KMS-11 (cell line): ENCODE data around the gene NTRK3.

Experiments used
- H2AFZ ChIP-seq: fragments of 200-600 bp; sonication (generic); 2 replicates; pipeline ENCODE4 v1.6.1; 2016; ENCODE audit warnings: antibody characterized with exemption, mixed run types, low read depth
- H3K27ac ChIP-seq: fragments of 200-600 bp; sonication (generic); 2 replicates; pipeline ENCODE4 v1.6.1; 2016; ENCODE audit warnings: mild to moderate bottlenecking, mixed run types
- H3K27me3 ChIP-seq: fragments of 200-600 bp; sonication (generic); 2 replicates; pipeline ENCODE4 v1.6.1; 2017; ENCODE audit warnings: mild to moderate bottlenecking, low read depth, mixed run types, moderate library complexity; ENCODE audit not compliant: insufficient read depth
- H3K36me3 ChIP-seq: fragments of 200-600 bp; sonication (generic); 2 replicates; pipeline ENCODE4 v1.6.1; 2017; ENCODE audit warnings: mild to moderate bottlenecking, mixed run types; ENCODE audit not compliant: insufficient read depth
- H3K4me1 ChIP-seq: fragments of 200-600 bp; sonication (generic); 2 replicates; pipeline ENCODE4 v1.6.1; 2016; ENCODE audit warnings: mild to moderate bottlenecking, low read depth, mixed run types; ENCODE audit not compliant: poor library complexity, severe bottlenecking
- H3K4me2 ChIP-seq: fragments of 200-600 bp; sonication (generic); 2 replicates; pipeline ENCODE4 v1.7.0; 2016; ENCODE audit warnings: mild to moderate bottlenecking, mixed run types
- H3K4me3 ChIP-seq: fragments of 200-600 bp; sonication (generic); IDR thresholded peaks from 2 replicates; pipeline ENCODE4 v1.6.1; 2017; ENCODE audit warnings: low read depth, low read length, mixed read lengths; ENCODE audit not compliant: insufficient read depth
- H3K79me2 ChIP-seq: fragments of 200-600 bp; sonication (generic); 2 replicates; pipeline ENCODE4 v1.6.1; 2016; ENCODE audit warnings: low read depth, mixed run types; ENCODE audit not compliant: insufficient read depth
- H3K9ac ChIP-seq: fragments of 200-600 bp; sonication (generic); 2 replicates; pipeline ENCODE4 v1.6.1; 2016; ENCODE audit warnings: mild to moderate bottlenecking, mixed run types
- H4K20me1 ChIP-seq: fragments of 200-600 bp; sonication (generic); 2 replicates; pipeline ENCODE4 v1.6.1; 2016; ENCODE audit warnings: mild to moderate bottlenecking, mixed run types; ENCODE audit not compliant: insufficient read depth
- CTCF ChIP-seq: fragments of 200-600 bp; sonication (generic); conservative IDR thresholded peaks from 2 replicates; pipeline ENCODE4 v1.6.1; 2017; ENCODE audit warnings: low read depth, mild to moderate bottlenecking, antibody characterized with exemption, low read length, moderate library complexity, mixed read lengths

The NTRK3 gene

GRCh38 chr15:87902772-87903426 lies 353.6 kb downstream of the NTRK3 start:
- Histone ChIP-seq H3K4me1 (no peaks in the 10 kb centered on the region), H4K20me1 (no peaks in the 10 kb centered on the region), H3K4me2 (no peak overlapping the region), H3K9ac (no peak overlapping the region), H3K27ac (no peak overlapping the region), H3K36me3 (no peaks in the 10 kb centered on the region), H2AFZ (no peak overlapping the region), H3K79me2 (no peaks in the 10 kb centered on the region), H3K4me3 (no peak overlapping the region), H3K27me3 (no peaks in the 10 kb centered on the region)
- no peak for TF ChIP-seq CTCF

- Histone ChIP-seq H3K36me3 (no peaks in the 10 kb centered on the region), H3K9ac (no peak overlapping the region), H3K27me3 (no peaks in the 10 kb centered on the region), H3K4me3 (no peak overlapping the region), H2AFZ (no peak overlapping the region), H4K20me1 (no peaks in the 10 kb centered on the region), H3K4me1 (no peaks in the 10 kb centered on the region), H3K27ac (no peak overlapping the region), H3K4me2 (no peak overlapping the region), H3K79me2 (no peaks in the 10 kb centered on the region)
- TF ChIP-seq CTCF = no peak
Measured at GRCh38 chr15:87901926-87902690, 354.4 kb downstream of the NTRK3 start.

GRCh38 chr15:87901008-87901407 lies 355.5 kb downstream of the NTRK3 start:
- H4K20me1 ChIP-seq = no peaks in the 10 kb centered on the region
- H3K4me2 ChIP-seq = no peak overlapping the region
- no peak overlapping the region for H2AFZ ChIP-seq
- H3K4me1 ChIP-seq = no peaks in the 10 kb centered on the region
- no peak overlapping the region for H3K4me3 ChIP-seq
- no peaks in the 10 kb centered on the region for H3K36me3 ChIP-seq
- H3K9ac ChIP-seq = no peak overlapping the region
- no peaks in the 10 kb centered on the region for H3K79me2 ChIP-seq
- H3K27me3 ChIP-seq = no peaks in the 10 kb centered on the region
- no peak for TF ChIP-seq CTCF
- H3K27ac ChIP-seq = no peak overlapping the region

- H3K36me3 ChIP-seq = no peaks in the 10 kb centered on the region
Measured at GRCh38 chr15:87896936-87897335, 359.6 kb downstream of the NTRK3 start.

More at GRCh38 chr15:87896936-87897335, 359.6 kb downstream of the NTRK3 start:
- H3K27ac ChIP-seq = no peak overlapping the region
- no peak for TF ChIP-seq CTCF
- no peaks in the 10 kb centered on the region for H3K27me3 ChIP-seq
- no peaks in the 10 kb centered on the region for H4K20me1 ChIP-seq
- H3K4me3 ChIP-seq = no peak overlapping the region
- H3K4me2 ChIP-seq = no peak overlapping the region
- H2AFZ ChIP-seq = no peak overlapping the region
- no peaks in the 10 kb centered on the region for H3K79me2 ChIP-seq
- H3K4me1 ChIP-seq = no peaks in the 10 kb centered on the region
- H3K9ac ChIP-seq = no peak overlapping the region
